ENCODE data around the gene NUDC. TPM values are rescaled to one million over a fixed set of nuclear protein-coding genes. Genes with fewer than 3 reads are reported as not detected.

Gene NUDC
- polyA plus RNA-seq, 1 of the 3 experiments (the other 2 are of a cell fraction), result 153 TPM

DNA sequence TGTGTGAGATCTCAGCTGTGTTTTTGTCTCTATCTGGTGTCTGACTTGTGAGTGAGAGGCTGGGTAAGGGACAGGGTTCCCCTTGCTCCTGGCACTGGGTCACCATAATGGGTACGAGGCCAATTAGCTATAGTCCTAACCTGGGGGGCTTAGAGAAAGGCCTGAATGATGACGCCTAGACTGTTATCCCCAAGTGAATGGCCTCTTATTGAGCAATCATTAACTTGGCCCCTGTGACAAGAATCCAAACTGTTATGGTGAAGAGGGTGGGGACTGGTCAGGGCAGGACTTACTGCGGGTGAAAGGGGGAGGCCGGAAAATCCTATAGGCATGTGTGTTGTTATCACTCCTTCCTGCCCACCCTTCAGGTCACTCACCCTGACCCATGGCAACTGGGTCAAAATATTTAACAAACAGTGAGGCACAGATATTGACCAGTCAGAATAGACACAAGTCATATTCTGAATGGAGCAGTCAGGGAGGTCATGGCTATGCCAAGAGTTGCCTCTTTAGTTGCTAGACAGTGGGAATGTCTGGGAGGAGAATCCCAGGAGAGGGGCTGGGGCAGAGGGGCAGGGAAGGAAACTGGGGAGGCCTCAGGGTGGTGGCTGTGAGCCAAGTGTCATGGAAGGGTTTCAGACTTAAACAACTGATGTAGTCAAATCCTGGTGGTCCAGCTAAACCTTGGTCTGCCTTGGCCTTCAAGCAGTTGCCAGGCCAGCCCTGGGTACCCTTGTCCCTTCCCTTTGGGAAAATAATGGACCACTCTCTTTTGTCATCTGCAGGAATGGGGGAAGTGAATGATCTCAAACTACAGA lies 11.0 kb upstream of the NUDC start:
- H2AFZ ChIP-seq (ENCODE audit: low read depth), result no peak overlapping the region
- no peaks in the 10 kb centered on the region for H3K79me2 ChIP-seq (ENCODE audit: insufficient read depth)
- H3K9me3 ChIP-seq, result no peaks in the 10 kb centered on the region
- H3K4me2 ChIP-seq, result no peak overlapping the region
- no peak overlapping the region for H3K9ac ChIP-seq
- ChIA-PET CTCF (no interaction called here), POLR2A (no interaction called here)
- no peak overlapping the region for H3K27ac ChIP-seq (ENCODE audit: low read depth in 2 of 2, low read length in 1 of 2)
- H3K9me2 ChIP-seq, result no peaks in the 10 kb centered on the region
- no peaks in the 10 kb centered on the region for H3F3A ChIP-seq (replicated peaks; ENCODE audit: insufficient read depth)
- H3K4me3 ChIP-seq (ENCODE audit: low read depth in 2 of 2, low read length in 1 of 2), result no peak overlapping the region
- WGBS (ENCODE audit: low lambda C conversion rate), result 74% methylated on average over 4 of the region's 4 CpGs
- H4K20me1 ChIP-seq (ENCODE audit: insufficient read depth), result no peaks in the 10 kb centered on the region
- no peak for DNase-seq
- no peaks in the 10 kb centered on the region for H3K36me3 ChIP-seq (replicated peaks in 1 of 2; ENCODE audit: control insufficient read depth in 1 of 2, insufficient read depth in 2 of 2, low read length in 1 of 2)
- TF ChIP-seq SIN3A (IDR thresholded peaks at IDR 0.05; ENCODE audit: borderline replicate concordance, low read depth, low read length), result no peak
- TF ChIP-seq GATA2 (CRISPR knock-in tag; IDR thresholded peaks at IDR 0.05), result no peak
- TF ChIP-seq NFIC (IDR thresholded peaks at IDR 0.05; ENCODE audit: borderline replicate concordance), result no peak
- no peak for TF ChIP-seq EZH2phosphoT487 (IDR thresholded peaks at IDR 0.05; ENCODE audit: borderline replicate concordance, low read depth)
- H3K27me3 ChIP-seq (ENCODE audit: insufficient read depth), result no peaks in the 10 kb centered on the region; the same call in 1 of the 2 replicates
- H3K4me1 ChIP-seq (ENCODE audit: control insufficient read depth in 1 of 2, insufficient read depth in 2 of 2, low read depth in 1 of 2, low read length in 1 of 2), result peaks cover 0 to 8% of the 10 kb centered on the region in 2 experiments; a peak in 1 of 4 replicates

DNA sequence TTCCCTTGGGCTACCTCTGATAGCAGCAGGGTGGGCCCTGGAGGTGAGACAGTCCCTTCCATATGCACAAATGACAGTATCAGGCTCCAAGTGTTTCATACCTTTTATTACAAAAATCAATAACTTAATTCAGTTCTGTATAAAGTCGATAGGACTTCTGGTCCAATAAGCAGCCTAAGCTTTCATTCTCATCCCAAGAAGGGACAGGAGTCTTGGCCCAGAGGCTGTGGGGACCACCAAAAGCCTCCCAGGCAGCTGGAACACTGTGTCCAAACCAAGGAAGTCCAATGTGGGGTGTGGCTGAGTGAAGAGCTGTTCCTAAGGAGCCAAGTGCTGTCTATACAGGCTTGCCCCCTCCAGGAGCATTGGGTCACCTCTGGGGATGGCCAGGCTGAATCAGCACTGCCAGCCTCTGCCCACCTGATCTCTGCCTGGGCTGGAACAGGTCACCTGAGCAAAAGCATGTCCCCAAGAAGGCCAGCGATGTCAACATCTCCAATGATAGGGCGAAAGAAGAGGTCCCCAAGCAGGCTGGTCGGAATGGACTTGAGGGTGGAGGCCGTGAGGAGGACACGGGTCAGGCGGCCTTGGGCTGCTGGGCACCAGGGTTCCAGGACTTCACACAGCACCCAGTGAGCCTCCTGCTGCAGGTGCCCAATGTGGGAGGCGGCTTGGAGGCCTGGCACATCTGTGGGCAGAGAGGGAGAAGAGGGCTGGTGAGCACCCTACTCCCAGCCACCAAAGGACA lies 10.0 kb upstream of the NUDC start:
- H4K20me1 ChIP-seq (ENCODE audit: insufficient read depth), result no peaks in the 10 kb centered on the region
- 67% methylated on average over 8 of the region's 8 CpGs for WGBS (ENCODE audit: low lambda C conversion rate)
- H3K4me2 ChIP-seq, result no peak overlapping the region
- H3F3A ChIP-seq (replicated peaks; ENCODE audit: insufficient read depth), result no peaks in the 10 kb centered on the region
- no peak for DNase-seq
- no peak for TF ChIP-seq GABPA (IDR thresholded peaks at IDR 0.05; ENCODE audit: low read depth)
- TF ChIP-seq FOSL2 (IDR thresholded peaks at IDR 0.05; ENCODE audit: borderline replicate concordance, low read depth), result no peak
- TF ChIP-seq FOXJ3 (CRISPR knock-in tag; IDR thresholded peaks at IDR 0.05), result no peak
- no peak for TF ChIP-seq SMC3 (IDR thresholded peaks at IDR 0.05; ENCODE audit: low read depth, low read length)
- TF ChIP-seq PBX3 (IDR thresholded peaks at IDR 0.05), result no peak
- TF ChIP-seq ELF1 (IDR thresholded peaks at IDR 0.05), result no peak
- TF ChIP-seq YY1 (IDR thresholded peaks at IDR 0.05; ENCODE audit: low read depth), result no peak
- no peak for TF ChIP-seq RXRA (IDR thresholded peaks at IDR 0.05; ENCODE audit: borderline replicate concordance, low read depth)
- no peak for TF ChIP-seq MXI1 (IDR thresholded peaks at IDR 0.05; ENCODE audit: low read depth, low read length)
- TF ChIP-seq REST (IDR thresholded peaks at IDR 0.05; ENCODE audit: low read depth, low read length), result no peak
- no peak for TF ChIP-seq TCF12 (IDR thresholded peaks at IDR 0.05)
- H3K27ac ChIP-seq (ENCODE audit: low read depth in 2 of 2, low read length in 1 of 2), result no peak overlapping the region
- ChIA-PET CTCF (interaction anchor here (1.0 kb wide), 1 partner anchor 12 kb away, joined by 3 read pairs; the partner anchor contains the start of gene GPATCH3), POLR2A (no interaction called here)
- H2AFZ ChIP-seq (ENCODE audit: low read depth), result no peak overlapping the region
- no peaks in the 10 kb centered on the region for H3K9me2 ChIP-seq
- H3K79me2 ChIP-seq (ENCODE audit: insufficient read depth), result no peaks in the 10 kb centered on the region
- no peaks in the 10 kb centered on the region; the same call in 1 of the 2 replicates for H3K27me3 ChIP-seq (ENCODE audit: insufficient read depth)
- no peak overlapping the region for H3K4me3 ChIP-seq (ENCODE audit: low read depth in 2 of 2, low read length in 1 of 2)
- no peaks in the 10 kb centered on the region for H3K9me3 ChIP-seq
- H3K4me1 ChIP-seq (ENCODE audit: control insufficient read depth in 1 of 2, insufficient read depth in 2 of 2, low read depth in 1 of 2, low read length in 1 of 2), result peaks cover 0 to 8% of the 10 kb centered on the region in 2 experiments; a peak in 1 of 4 replicates
- no peaks in the 10 kb centered on the region for H3K36me3 ChIP-seq (replicated peaks in 1 of 2; ENCODE audit: control insufficient read depth in 1 of 2, insufficient read depth in 2 of 2, low read length in 1 of 2)
- no peak overlapping the region for H3K9ac ChIP-seq

All from SK-N-SH (cell line).